ENCODE data around the gene PODN.

Gene PODN

DNA sequence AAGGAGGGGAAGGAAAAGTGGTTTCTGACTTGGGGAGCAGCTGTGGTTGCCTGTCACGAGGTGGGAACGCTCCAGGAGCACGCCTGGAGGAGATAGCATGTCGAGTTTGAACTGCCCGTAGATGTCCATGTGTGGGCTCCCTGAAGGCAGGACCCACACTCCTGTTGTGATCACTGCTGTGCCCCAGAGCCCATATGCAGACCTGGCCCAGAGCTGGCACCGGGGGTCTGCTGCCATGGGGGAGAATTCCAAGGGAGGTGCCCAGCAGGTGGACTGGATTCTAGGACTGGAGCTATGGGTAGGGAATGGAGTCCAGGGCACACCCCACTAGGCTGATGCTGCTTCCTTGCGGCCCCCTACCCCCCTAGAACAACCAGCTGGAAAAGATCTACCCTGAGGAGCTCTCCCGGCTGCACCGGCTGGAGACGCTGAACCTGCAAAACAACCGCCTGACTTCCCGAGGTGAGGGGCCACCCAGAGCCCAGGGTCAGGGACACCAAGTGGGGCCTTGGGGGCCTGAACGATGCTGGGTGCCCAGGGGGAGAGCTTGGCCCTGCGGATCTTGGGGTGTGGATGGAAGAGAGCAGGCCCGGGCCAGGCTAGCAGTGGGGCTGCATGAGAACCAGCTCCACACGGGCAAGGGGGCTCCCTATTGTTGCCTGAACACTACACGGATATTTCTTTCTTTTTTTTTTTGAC lies 9.3 kb downstream of the PODN start:
- DNase-seq (ENCODE audit: low spot score), result no peak
- in situ Hi-C loops (cut with MboI; ENCODE audit: low sequenced_read_pairs, unreplicated experiment), result no loop called here
- TF ChIP-seq, protein P1, sequence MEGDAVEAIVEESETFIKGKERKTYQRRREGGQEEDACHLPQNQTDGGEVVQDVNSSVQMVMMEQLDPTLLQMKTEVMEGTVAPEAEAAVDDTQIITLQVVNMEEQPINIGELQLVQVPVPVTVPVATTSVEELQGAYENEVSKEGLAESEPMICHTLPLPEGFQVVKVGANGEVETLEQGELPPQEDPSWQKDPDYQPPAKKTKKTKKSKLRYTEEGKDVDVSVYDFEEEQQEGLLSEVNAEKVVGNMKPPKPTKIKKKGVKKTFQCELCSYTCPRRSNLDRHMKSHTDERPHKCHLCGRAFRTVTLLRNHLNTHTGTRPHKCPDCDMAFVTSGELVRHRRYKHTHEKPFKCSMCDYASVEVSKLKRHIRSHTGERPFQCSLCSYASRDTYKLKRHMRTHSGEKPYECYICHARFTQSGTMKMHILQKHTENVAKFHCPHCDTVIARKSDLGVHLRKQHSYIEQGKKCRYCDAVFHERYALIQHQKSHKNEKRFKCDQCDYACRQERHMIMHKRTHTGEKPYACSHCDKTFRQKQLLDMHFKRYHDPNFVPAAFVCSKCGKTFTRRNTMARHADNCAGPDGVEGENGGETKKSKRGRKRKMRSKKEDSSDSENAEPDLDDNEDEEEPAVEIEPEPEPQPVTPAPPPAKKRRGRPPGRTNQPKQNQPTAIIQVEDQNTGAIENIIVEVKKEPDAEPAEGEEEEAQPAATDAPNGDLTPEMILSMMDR (IDR thresholded peaks at IDR 0.05; ENCODE audit: borderline replicate concordance, control extremely low read depth, extremely low read depth, insufficient read depth, missing control alignments), result no peak

DNA sequence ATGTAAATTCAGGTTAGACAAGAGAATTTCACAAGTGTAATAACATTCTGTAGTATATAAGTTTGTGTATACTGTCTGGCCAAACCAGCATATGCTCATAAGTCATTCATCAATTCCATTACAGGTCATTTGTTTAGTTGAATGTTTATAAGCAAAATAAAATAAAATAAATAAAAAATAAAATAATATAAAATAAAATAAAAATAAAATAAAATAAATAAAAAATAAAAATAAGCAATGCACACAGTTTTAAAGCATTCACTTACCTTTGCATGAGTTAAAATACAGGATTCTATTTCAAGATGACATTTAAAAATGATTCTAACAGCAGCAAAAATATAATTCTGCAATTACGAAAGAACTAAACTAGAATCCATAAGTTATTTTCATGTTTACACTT lies 9.9 kb downstream of the PODN start:
- no peak for DNase-seq (ENCODE audit: low spot score)
- TF ChIP-seq, protein P1 (IDR thresholded peaks at IDR 0.05; ENCODE audit: borderline replicate concordance, control extremely low read depth, extremely low read depth, insufficient read depth, missing control alignments), result no peak

DNA sequence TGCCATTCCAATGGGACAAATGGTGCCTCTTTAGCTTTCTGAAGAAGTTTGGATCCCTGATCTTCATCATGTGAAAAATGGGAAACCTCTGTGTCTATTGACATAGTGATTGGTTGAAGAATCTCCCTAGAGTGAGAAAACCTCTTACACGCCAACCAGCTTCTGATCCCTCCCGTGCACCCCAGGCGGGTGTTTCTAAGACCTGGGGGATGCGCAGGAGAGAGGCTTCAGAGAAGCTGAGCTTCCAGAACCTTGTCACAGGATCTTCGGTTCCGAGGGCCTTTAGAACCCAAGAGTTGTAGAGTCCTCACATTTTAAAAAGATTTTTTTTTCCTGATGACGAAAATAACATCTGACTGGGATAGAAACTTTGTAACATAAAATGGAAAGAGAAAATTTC lies 11.3 kb downstream of the PODN start:
- in situ Hi-C loops (cut with MboI; ENCODE audit: low sequenced_read_pairs, unreplicated experiment), result no loop called here
- TF ChIP-seq, protein P1 (IDR thresholded peaks at IDR 0.05; ENCODE audit: borderline replicate concordance, control extremely low read depth, extremely low read depth, insufficient read depth, missing control alignments), result no peak
- no peak for DNase-seq (ENCODE audit: low spot score)

More for the DNA sequence above, 9.9 kb downstream of the PODN start:
- in situ Hi-C loops (cut with MboI; ENCODE audit: low sequenced_read_pairs, unreplicated experiment), result no loop called here

DNA sequence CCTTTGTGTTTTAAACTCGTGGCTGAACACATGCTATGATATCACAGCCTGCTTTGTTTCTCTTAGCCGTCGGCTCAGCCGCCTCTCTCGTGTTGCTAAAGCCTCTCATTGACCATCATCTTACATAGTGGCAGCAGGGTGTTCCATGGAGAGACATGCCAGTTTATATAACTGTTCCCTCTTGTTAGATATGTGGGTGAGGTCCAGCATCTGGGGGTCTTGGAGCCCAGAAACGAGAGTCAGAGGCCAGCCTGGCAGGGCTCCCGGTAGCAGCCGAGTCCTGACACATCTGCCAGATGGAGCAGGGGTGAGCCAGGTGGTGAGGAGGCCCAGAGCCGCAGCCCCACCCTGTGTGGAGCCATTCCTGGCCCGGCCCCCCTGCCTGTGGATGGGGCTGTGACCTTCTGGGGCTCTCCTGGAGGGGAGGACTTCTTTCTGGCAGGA lies 11.9 kb downstream of the PODN start:
- DNase-seq (ENCODE audit: low spot score), result no peak
- in situ Hi-C loops (cut with MboI; ENCODE audit: low sequenced_read_pairs, unreplicated experiment), result no loop called here
- TF ChIP-seq, protein P1 (IDR thresholded peaks at IDR 0.05; ENCODE audit: borderline replicate concordance, control extremely low read depth, extremely low read depth, insufficient read depth, missing control alignments), result no peak

DNA sequence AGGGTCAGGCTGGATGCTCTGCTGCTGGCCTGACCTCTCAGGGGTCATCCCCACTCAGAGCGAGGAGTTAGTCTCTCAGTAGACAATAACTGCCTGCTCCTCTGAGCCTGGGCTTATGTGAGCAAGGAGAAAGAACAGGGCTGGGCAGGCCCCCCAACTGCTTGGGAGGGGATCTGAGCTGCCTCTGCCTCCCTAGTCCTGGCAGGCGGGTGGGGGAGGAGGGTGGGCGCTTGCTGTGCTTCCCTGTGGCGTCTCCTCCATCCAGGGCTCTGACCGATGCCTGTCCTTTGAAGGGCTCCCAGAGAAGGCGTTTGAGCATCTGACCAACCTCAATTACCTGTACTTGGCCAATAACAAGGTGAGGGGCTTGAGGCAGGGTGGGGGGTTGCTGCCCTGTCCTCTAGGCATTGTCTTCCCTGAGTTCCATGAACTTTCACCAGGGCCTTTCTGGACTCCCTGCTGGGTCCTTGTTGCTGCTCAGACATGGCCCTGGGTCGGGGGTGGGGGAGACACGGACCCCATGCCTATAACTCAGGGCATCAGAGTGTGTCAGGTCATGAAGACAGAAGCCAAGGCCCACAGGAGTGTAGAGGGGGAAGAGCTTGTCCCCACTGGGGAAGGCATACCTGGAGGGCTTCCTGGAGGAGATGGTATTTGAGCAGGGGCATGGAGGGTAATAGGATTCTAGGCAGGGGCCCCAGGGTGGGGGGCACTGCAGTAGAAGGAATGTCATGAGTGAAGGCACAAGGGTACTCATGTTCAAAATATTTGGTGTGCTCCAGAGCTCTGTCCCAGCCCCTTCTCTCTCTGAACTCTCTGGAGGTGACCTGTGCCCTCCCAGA lies 12.5 kb downstream of the PODN start:
- no peak for DNase-seq (ENCODE audit: low spot score)
- TF ChIP-seq, protein P1 (IDR thresholded peaks at IDR 0.05; ENCODE audit: borderline replicate concordance, control extremely low read depth, extremely low read depth, insufficient read depth, missing control alignments), result no peak
- in situ Hi-C loops (cut with MboI; ENCODE audit: low sequenced_read_pairs, unreplicated experiment), result no loop called here

DNA sequence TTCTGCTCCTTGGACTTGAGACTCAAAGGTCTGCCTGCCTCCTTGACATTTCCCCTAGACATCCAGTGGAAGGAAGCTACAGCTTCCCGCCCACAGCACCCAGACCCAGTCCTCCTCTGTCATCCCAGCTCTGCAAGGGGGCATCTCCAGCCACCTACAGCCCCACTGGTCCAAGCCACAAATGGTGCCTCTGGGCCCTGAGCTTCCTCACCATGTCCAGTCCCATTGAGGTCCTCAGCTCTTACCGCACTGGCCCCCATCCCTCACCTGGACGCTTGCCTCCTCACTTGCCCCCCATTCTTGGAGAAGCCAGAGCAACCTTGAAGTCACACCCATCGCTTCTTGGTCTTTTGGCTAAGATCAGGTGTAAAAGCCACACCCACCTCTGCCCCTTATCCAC lies 13.2 kb downstream of the PODN start:
- in situ Hi-C loops (cut with MboI; ENCODE audit: low sequenced_read_pairs, unreplicated experiment), result no loop called here
- DNase-seq (ENCODE audit: low spot score), result no peak
- TF ChIP-seq, protein P1 (IDR thresholded peaks at IDR 0.05; ENCODE audit: borderline replicate concordance, control extremely low read depth, extremely low read depth, insufficient read depth, missing control alignments), result no peak
